Mesenchymal stem cell (in vitro differentiated cells and primary cell): ENCODE measurements around the gene CPNE4.

Experiments used
- DNase-seq: peaks from one replicate; pipeline ENCODE4 v3.0.0-alpha.2; 2013
- H2AFZ ChIP-seq: one replicate; pipeline ENCODE4 v1.6.1; 2013; ENCODE audit warnings: low read depth, mild to moderate bottlenecking, control low read depth, inconsistent platforms, low read length, moderate library complexity
- H2AK5ac ChIP-seq: 2 replicates; pipeline ENCODE4 v1.6.1; 2013; ENCODE audit warnings: low read length, moderate library complexity, mild to moderate bottlenecking, inconsistent platforms; ENCODE audit not compliant: severe bottlenecking
- H2BK120ac ChIP-seq: one replicate; pipeline ENCODE4 v1.6.1; 2013; ENCODE audit warnings: low read depth, mild to moderate bottlenecking, inconsistent platforms, low read length, moderate library complexity
- H2BK12ac ChIP-seq, 2 experiments: one replicate each; pipeline ENCODE4 v1.6.1; 2013; ENCODE audit warnings: inconsistent platforms in 2 of 2, low read length in 2 of 2, mild to moderate bottlenecking in 2 of 2, moderate library complexity in 2 of 2, control low read depth in 1 of 2
- H2BK15ac ChIP-seq: one replicate; pipeline ENCODE4 v1.6.1; 2013; ENCODE audit warnings: mild to moderate bottlenecking, low read depth, inconsistent platforms; ENCODE audit not compliant: poor library complexity, severe bottlenecking
- H2BK5ac ChIP-seq: 2 replicates; pipeline ENCODE4 v1.6.1; 2013; ENCODE audit warnings: low read depth, mild to moderate bottlenecking, low read length, control low read depth, inconsistent platforms; ENCODE audit not compliant: poor library complexity, severe bottlenecking
- H3K14ac ChIP-seq, 2 experiments: one replicate each; pipeline ENCODE4 v1.6.1; 2013; ENCODE audit warnings: inconsistent platforms in 2 of 2, low read length in 2 of 2, control low read depth in 1 of 2, mild to moderate bottlenecking in 1 of 2, moderate library complexity in 1 of 2
- H3K18ac ChIP-seq, 2 experiments: one replicate each; pipeline ENCODE4 v1.6.1; 2013; ENCODE audit warnings: inconsistent platforms in 2 of 2, low read length in 2 of 2, control low read depth in 1 of 2, low read depth in 1 of 2, mild to moderate bottlenecking in 1 of 2
- H3K23ac ChIP-seq, 2 experiments: one replicate each; pipeline ENCODE4 v1.6.1; 2013; ENCODE audit warnings: inconsistent platforms in 2 of 2, low read length in 2 of 2, mild to moderate bottlenecking in 2 of 2, moderate library complexity in 2 of 2, control low read depth in 1 of 2
- H3K27ac ChIP-seq: 2 replicates; pipeline ENCODE4 v1.5.1; 2013; ENCODE audit warnings: mild to moderate bottlenecking, moderate library complexity, low read length, control low read depth, inconsistent platforms; ENCODE audit not compliant: poor library complexity, severe bottlenecking
- H3K27me3 ChIP-seq, 2 experiments: 2 replicates each; pipeline versions ENCODE4 v1.6.1 to v1.7.0; 2013; ENCODE audit warnings: low read length in 2 of 2, mild to moderate bottlenecking in 2 of 2, moderate library complexity in 2 of 2, control low read depth in 1 of 2, inconsistent platforms in 1 of 2; ENCODE audit not compliant: control insufficient read depth in 1 of 2, insufficient read depth in 1 of 2
- H3K36me3 ChIP-seq, 2 experiments: 2 replicates each; pipeline versions ENCODE4 v1.6.1 to v1.7.0; 2013; ENCODE audit warnings: low read length in 2 of 2, control low read depth in 1 of 2, inconsistent platforms in 1 of 2, low read depth in 1 of 2, mild to moderate bottlenecking in 1 of 2; ENCODE audit not compliant: insufficient read depth in 2 of 2, control insufficient read depth in 1 of 2
- H3K4ac ChIP-seq, 2 experiments: one replicate each; pipeline ENCODE4 v1.6.1; 2013; ENCODE audit warnings: inconsistent platforms in 2 of 2, low read length in 2 of 2, mild to moderate bottlenecking in 2 of 2, moderate library complexity in 2 of 2, control low read depth in 1 of 2, low read depth in 1 of 2
- H3K4me1 ChIP-seq: 2 replicates; pipeline ENCODE4 v1.6.1; 2013; ENCODE audit warnings: low read depth, low read length, control low read depth; ENCODE audit not compliant: control insufficient read depth, insufficient read depth
- H3K4me2 ChIP-seq: 2 replicates; pipeline ENCODE4 v1.6.1; 2013; ENCODE audit warnings: low read length, mild to moderate bottlenecking, inconsistent platforms; ENCODE audit not compliant: poor library complexity, severe bottlenecking
- H3K4me3 ChIP-seq, 2 experiments: 2 replicates each; pipeline versions ENCODE4 v1.5.1 to v1.7.0; 2013; ENCODE audit warnings: low read length in 2 of 2, mild to moderate bottlenecking in 2 of 2, control low read depth in 1 of 2, low read depth in 1 of 2; ENCODE audit not compliant: insufficient read depth in 1 of 2
- H3K79me1 ChIP-seq: replicated peaks from 2 replicates; pipeline ENCODE4 v1.6.1; 2013; ENCODE audit warnings: mild to moderate bottlenecking, control low read depth, low read length, inconsistent platforms; ENCODE audit not compliant: poor library complexity, severe bottlenecking
- H3K9ac ChIP-seq: 2 replicates; pipeline ENCODE4 v1.7.0; 2013; ENCODE audit warnings: mild to moderate bottlenecking, low read length, moderate library complexity
- H3K9me3 ChIP-seq: 2 replicates; pipeline ENCODE4 v1.7.0; 2013; ENCODE audit warnings: mild to moderate bottlenecking, low read length; ENCODE audit not compliant: control insufficient read depth
- H4K8ac ChIP-seq: one replicate; pipeline ENCODE4 v1.6.1; 2013; ENCODE audit warnings: inconsistent platforms, mild to moderate bottlenecking, low read length, moderate library complexity
- H4K91ac ChIP-seq: one replicate; pipeline ENCODE4 v1.6.1; 2013; ENCODE audit warnings: mild to moderate bottlenecking, low read length, inconsistent platforms
- WGBS: methylation state at CpG from one replicate; pipeline ENCODE4 v1.1.7; 2013; ENCODE audit warnings: mixed read lengths; 5-methylcytosine and 5-hydroxymethylcytosine counted together

The CPNE4 gene

GRCh38 chr3:131912255-131912654 is 122.6 kb downstream of the CPNE4 start:
- no peak overlapping the region for H2BK120ac ChIP-seq
- no peak overlapping the region for H3K23ac ChIP-seq
- no peak overlapping the region for H2AFZ ChIP-seq
- H2BK5ac ChIP-seq: no peak overlapping the region
- no peak overlapping the region for H4K8ac ChIP-seq
- no peak overlapping the region for H4K91ac ChIP-seq
- H3K4me1 ChIP-seq: no peaks in the 10 kb centered on the region
- H3K9ac ChIP-seq: no peak overlapping the region
- H3K27me3 ChIP-seq: no peaks in the 10 kb centered on the region
- no peak overlapping the region for H3K4ac ChIP-seq
- H3K9me3 ChIP-seq: no peaks in the 10 kb centered on the region
- H3K79me1 ChIP-seq: no peaks in the 10 kb centered on the region
- H3K4me2 ChIP-seq: no peak overlapping the region
- H2BK12ac ChIP-seq: no peak overlapping the region
- no peak overlapping the region for H3K18ac ChIP-seq
- H2AK5ac ChIP-seq: no peak overlapping the region
- H3K27ac ChIP-seq: no peak overlapping the region
- DNase-seq: no peak
- no peak overlapping the region for H2BK15ac ChIP-seq
- H3K14ac ChIP-seq: no peak overlapping the region
- no peaks in the 10 kb centered on the region for H3K36me3 ChIP-seq
- 78% methylated on average over 2 of the region's 2 CpGs for WGBS
- H3K4me3 ChIP-seq: no peak overlapping the region

GRCh38 chr3:131907796-131908195 is 127.0 kb downstream of the CPNE4 start:
- Histone ChIP-seq H3K4me2 (no peak overlapping the region), H3K79me1 (no peaks in the 10 kb centered on the region), H3K27me3 (no peaks in the 10 kb centered on the region), H3K4ac (no peak overlapping the region), H4K91ac (no peak overlapping the region), H2AFZ (no peak overlapping the region), H4K8ac (no peak overlapping the region), H3K4me3 (no peak overlapping the region), H2BK15ac (no peak overlapping the region), H3K36me3 (no peaks in the 10 kb centered on the region), H3K18ac (no peak overlapping the region), H3K4me1 (peaks cover 1% of the 10 kb centered on the region), H3K9me3 (no peaks in the 10 kb centered on the region), H3K27ac (no peak overlapping the region), H2AK5ac (no peak overlapping the region), H2BK120ac (no peak overlapping the region), H3K9ac (no peak overlapping the region), H2BK5ac (no peak overlapping the region), H3K14ac (no peak overlapping the region), H2BK12ac (no peak overlapping the region), H3K23ac (no peak overlapping the region)
- 100% methylated on average over 1 of the region's 1 CpG for WGBS
- no peak for DNase-seq

GRCh38 chr3:131903988-131904415 is 130.8 kb downstream of the CPNE4 start:
- Histone ChIP-seq H3K4me2 (peak overlapping the region; percentile 0), H2BK12ac (no peak overlapping the region), H3K79me1 (no peaks in the 10 kb centered on the region), H3K27me3 (no peaks in the 10 kb centered on the region), H3K4me1 (peaks cover 1% of the 10 kb centered on the region), H4K91ac (no peak overlapping the region), H2BK15ac (peak overlapping the region; percentile 69), H3K18ac (peak overlapping the region in 1 of 2 experiments; percentile 21), H3K27ac (peak overlapping the region; percentile 86), H2BK5ac (no peak overlapping the region), H3K4me3 (no peak overlapping the region), H3K23ac (no peak overlapping the region), H2AK5ac (no peak overlapping the region), H4K8ac (no peak overlapping the region), H2AFZ (no peak overlapping the region), H2BK120ac (no peak overlapping the region), H3K9ac (peak overlapping the region; percentile 86), H3K36me3 (no peaks in the 10 kb centered on the region), H3K9me3 (no peaks in the 10 kb centered on the region), H3K14ac (no peak overlapping the region), H3K4ac (no peak overlapping the region)
- peak; percentile 83 for DNase-seq
- 20% methylated on average over 4 of the region's 4 CpGs for WGBS

- Histone ChIP-seq H3K27ac (no peak overlapping the region), H3K14ac (no peak overlapping the region), H2AFZ (no peak overlapping the region), H2BK12ac (no peak overlapping the region), H3K4me2 (no peak overlapping the region), H3K36me3 (no peaks in the 10 kb centered on the region), H2AK5ac (no peak overlapping the region), H2BK5ac (no peak overlapping the region), H3K18ac (no peak overlapping the region), H3K23ac (no peak overlapping the region), H3K4ac (no peak overlapping the region), H3K9me3 (no peaks in the 10 kb centered on the region), H2BK15ac (no peak overlapping the region), H3K79me1 (no peaks in the 10 kb centered on the region), H4K91ac (no peak overlapping the region), H2BK120ac (no peak overlapping the region), H3K9ac (peak overlapping the region; percentile 86), H3K4me3 (no peak overlapping the region), H3K27me3 (no peaks in the 10 kb centered on the region), H4K8ac (no peak overlapping the region), H3K4me1 (peaks cover 1% of the 10 kb centered on the region)
- 100% methylated on average over 1 of the region's 1 CpG for WGBS
- DNase-seq: no peak
These were observed 133.1 kb downstream of the CPNE4 start for GRCh38 chr3:131901686-131902085.
